Retinal pigment epithelial cell (primary cell): ENCODE results near the gene ZBTB25.
A peak's percentile ranks its signal among the peaks of the same experiment; 100 is the strongest.

Experiments used
- DNase-seq: peaks from one replicate; pipeline ENCODE4 v3.0.0-alpha.2; 2010; ENCODE audit warnings: low read depth
- H3K4me3 ChIP-seq: 2 replicates; pipeline ENCODE4 v1.5.1; 2011; ENCODE audit warnings: mild to moderate bottlenecking, low read length, control low read depth, moderate library complexity
- TF ChIP-seq, protein P1 (sequence below): conservative IDR thresholded peaks from 2 replicates; pipeline ENCODE4 v1.5.1; 2011; ENCODE audit warnings: low read depth, low read length, control low read depth, inconsistent platforms

ZBTB25 gene

DNA sequence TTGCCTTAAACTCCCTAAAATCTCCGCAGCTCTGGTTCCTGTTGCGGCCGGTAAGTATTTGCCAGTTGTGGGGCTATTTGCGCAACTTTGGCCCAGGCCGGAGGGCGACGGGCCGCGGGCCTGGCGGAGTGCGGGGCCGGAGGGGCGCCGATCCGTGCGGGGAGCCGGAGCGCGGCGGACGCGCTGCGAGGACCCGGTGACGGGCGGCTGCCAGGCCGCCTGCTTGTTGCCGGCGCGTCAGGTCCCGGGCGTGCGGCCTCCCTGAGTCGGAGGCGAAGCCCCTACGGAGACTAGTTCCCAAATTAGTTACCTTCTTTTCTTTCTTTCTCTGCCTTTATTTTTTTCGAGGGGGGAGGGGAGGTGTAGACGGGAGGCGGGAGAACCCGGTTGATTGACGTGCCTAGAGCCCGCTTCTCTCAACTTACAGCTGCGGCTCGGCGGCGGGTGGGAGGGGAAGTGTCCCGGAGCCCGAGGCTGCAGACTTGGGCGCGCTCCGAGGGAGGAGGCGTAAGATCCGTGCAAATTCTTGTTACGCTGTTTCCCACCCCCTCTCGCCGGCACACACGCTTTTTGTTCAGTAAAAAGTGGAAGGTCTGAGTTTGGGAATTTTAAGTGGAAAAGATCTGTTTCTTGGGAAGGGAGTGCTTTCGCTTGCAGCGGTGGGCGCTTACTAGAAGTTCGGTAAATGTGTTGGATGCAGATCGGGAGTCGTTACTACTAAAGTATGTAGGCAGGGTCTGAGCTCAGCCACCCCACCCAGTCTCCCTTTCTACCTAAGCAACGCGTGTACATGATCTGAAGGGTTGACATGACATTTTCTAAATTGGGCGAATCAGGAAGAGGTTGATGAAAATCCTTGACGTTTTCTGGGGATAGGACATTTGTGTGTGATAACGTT, 1.5 kb upstream of the ZBTB25 start:
- peak overlapping the region; percentile 91 for H3K4me3 ChIP-seq
- TF ChIP-seq, protein P1, sequence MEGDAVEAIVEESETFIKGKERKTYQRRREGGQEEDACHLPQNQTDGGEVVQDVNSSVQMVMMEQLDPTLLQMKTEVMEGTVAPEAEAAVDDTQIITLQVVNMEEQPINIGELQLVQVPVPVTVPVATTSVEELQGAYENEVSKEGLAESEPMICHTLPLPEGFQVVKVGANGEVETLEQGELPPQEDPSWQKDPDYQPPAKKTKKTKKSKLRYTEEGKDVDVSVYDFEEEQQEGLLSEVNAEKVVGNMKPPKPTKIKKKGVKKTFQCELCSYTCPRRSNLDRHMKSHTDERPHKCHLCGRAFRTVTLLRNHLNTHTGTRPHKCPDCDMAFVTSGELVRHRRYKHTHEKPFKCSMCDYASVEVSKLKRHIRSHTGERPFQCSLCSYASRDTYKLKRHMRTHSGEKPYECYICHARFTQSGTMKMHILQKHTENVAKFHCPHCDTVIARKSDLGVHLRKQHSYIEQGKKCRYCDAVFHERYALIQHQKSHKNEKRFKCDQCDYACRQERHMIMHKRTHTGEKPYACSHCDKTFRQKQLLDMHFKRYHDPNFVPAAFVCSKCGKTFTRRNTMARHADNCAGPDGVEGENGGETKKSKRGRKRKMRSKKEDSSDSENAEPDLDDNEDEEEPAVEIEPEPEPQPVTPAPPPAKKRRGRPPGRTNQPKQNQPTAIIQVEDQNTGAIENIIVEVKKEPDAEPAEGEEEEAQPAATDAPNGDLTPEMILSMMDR, result no peak
- DNase-seq, result no peak

DNA sequence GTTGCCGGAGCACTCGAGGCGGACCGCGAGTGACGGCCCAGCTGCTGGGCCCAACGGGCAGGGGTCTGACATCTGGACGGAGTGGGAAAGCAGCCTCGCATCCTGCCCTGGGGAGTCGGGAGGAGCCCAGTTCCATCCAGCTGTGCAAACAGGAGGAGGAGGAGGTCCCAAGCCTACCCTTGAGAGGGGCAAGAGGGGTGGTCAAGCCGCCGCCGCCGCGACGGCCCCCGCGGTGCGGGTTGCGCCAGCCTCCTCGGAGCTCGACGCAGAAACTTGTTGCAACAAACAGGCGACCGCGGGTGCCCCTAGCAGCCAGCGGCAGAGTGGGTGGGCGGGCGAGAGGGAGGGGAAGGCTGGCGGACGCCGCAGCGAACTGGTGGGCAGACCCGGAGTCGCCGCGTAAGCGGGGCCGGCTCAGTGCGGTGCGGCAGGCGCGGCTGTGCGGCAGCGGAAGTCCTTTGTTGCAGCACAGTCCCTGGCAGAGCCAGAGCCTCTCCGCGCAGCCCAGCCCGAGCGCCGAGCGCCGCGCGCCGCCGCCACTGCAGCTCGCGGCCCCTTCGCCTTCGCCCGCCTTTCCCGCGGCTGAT, 765 bp upstream of the ZBTB25 start, which contains the start of gene ZBTB1:
TSS of gene ZBTB1 (plus strand) at position 461 of the 587 bp plus-strand sequence. CDS start 16,735 bp downstream, outside the sequence.
- peak within 1 kb of the TSS; percentile 91 for H3K4me3 ChIP-seq
- TF ChIP-seq, protein P1, result no peak
- no peak for DNase-seq

DNA sequence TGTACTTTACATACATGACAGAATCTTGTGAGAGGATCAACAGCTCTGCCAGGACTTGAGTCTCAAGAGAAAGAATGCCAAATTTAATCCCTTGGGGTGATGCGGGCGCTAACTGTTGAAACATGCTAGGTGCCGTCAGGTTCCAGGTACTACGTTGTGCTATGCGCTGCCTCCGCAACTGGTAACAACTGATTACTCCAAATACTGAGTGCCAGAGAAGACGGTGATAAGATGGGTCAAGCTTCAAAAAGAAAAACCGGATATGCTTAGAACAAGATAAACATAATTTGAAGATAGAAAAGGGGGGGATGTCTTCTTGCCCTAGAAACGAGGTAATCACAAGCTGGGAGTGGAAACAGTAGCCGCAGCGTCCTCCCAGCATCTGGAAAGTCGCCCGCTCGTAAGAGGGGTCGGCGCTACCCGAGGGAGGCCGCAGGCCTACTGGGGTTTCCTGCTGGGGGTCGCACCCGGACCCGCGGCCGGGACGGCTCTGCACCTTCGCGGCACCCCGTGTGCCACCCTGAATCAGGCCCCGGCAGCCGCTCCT, 678 bp downstream of the ZBTB25 start:
- TF ChIP-seq, protein P1, result no peak
- H3K4me3 ChIP-seq, result peak overlapping the region; percentile 85
- no peak for DNase-seq

DNA sequence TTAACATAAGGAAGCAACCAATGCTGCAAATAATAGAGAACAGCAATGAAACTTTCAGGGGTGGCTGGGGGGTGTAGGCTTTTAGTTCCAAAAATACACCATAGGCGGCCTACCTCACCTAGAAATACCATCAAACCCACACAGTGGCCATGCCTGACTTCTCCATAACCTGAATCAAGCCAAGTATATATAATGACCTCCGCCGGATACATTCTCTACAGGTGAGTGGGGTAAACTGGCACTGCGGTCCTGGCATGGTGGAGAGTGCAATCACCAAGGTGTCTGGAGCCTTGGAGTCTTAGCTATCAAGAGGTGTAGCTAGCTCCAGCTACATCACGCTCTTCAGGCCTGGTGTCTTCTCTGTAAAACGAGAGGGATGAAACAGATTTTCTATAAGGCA, 1.2 kb downstream of the ZBTB25 start:
- TF ChIP-seq, protein P1, result no peak
- no peak for DNase-seq
- peak overlapping the region; percentile 85 for H3K4me3 ChIP-seq

DNA sequence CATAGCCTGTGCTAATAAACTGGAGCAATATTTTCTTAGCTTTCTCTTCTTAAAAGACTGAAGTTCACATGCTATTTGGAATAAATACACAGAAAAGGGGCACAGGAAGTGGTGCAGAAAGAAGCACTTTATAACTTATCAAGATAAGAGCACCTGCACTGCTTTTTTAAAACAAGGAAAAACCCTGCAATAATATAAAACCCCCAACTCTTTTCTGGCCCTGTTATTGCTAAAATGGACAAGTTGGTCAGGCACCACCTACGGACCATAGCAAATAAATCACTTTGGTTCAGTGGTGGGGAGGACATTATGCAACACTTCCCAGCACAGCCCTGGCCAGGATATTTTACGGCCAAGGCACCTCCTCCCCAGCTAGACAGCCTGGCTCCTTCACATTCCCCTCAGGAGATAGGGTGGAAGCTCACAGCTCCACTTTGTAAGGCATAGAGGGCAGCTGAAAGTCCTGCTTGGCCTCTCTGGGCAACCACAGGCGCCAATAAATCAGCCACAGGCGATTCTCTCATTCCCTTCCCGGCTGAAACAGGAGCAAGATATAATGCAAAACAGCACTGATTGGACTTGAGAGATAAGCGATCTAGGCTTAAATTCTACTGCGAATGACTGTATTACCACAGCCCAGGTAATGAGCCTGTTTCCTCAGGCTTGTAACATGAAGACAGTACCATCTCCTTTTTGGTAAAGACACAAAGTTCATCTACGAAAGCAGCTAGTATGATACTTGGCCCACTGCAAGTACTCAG, 2.0 kb downstream of the ZBTB25 start:
- DNase-seq, result no peak
- no peak overlapping the region for H3K4me3 ChIP-seq
- TF ChIP-seq, protein P1, result no peak

DNA sequence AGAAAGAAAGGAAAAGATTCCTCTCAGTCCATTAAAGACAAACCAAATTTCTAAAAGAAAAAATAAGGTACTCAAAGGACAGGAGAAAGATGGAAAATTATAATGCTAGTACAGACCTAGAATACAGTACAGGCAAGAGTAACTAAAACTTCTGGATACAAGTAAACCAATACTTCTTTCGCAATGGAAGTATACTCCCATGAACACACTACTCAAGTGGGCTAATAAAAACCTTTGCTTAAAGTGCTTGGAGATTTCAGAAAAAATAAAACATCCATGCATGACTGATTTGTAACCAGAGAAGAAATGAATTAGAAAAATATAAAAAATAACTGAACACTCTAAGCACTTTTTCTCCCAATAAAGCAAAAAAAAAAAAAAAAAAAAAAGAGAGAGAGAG, 3.5 kb downstream of the ZBTB25 start:
- TF ChIP-seq, protein P1, result no peak
- H3K4me3 ChIP-seq, result no peak overlapping the region
- DNase-seq, result no peak
